LNCAP (cell line): ENCODE data around the gene ATF7.

Experiments used
- CTCF ChIP-seq: fragments of 450-650 bp; IDR thresholded peaks from 2 replicates; pipeline ENCODE4 v1.5.1; 2017; ENCODE audit warnings: mild to moderate bottlenecking

The ATF7 gene

DNA sequence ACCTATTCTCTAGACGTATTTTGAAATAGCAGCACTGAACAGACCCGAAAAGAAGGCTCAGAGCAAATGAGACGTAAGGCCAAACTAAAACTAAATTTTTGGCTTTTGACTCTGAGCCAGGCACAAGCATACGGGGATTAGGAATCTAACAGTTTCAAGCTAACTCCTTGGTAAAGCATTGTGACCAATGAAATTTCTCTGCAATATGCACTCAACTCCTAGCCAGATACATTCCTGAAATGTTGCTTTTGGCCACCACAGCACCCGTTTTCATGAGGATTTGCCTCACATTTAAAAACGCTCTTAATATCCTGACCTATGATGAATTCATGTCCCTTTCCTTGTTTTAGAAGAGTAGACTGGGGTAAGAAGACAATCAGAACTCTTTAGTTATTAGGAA lies 65.8 kb downstream of the ATF7 start:
- TF ChIP-seq CTCF = no peak

DNA sequence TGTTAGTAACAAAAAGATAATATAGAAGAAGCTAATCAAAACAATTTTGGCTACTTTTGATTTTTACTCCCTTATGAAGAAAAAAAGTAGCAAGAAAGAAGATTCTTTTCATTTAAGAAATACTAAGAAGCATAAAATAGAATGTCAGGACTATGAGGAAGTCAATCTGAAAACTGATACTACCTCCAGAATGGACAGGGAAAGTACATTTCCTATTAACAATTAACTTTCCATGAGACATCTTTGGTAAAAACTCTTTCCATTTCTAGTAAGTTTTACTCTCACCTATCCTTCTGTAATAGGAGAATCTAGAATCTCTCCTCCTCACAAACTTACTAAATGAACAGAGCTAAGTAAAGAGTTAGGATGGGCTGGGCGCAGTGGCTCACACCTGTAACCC lies 67.6 kb downstream of the ATF7 start:
- TF ChIP-seq CTCF = no peak

DNA sequence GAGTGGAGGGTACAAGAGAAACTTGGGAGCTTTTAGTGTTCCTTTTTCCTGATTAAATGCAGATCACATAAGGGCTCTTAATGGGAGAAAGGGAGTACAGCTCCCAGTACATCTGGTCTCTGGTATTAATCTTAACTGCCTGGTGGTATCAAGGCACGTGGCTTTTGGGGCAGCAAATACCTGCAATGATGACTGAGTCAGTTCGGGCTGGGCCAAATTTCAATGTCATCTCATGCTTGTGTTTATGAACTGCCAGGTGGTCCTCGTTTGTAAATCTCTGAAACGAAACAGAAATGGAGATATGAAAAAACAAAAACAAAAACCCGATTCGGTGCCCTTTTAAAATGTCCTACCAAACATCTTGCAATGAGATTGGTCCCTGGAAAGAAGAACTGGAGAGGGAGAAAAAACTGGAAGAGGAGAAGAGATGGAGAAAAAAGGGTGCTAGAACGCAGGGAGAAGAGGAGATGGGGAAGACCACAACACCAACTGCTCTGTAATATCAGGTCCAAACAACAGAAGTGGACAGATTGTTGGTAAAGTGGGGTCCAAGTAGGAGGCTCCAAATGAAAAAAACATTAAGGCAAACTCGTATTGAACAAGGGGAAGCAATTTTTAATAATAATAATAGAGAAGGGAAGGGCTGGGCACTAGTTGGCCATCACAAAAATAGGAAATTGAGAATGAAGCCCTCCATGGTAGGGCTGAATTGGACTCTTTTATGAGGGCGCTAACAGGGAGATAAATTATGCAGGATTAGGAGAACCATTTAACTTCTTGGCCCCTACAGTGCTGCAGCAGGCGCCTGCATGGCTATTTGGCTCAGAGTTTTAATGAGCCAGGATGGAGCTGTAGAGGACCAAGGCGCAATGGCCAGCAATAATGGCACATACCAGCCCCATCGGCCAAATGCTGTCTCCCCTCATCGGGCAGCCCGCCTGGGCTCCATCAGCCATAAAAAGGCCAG lies 73.5 kb downstream of the ATF7 start:
- TF ChIP-seq CTCF = no peak

DNA sequence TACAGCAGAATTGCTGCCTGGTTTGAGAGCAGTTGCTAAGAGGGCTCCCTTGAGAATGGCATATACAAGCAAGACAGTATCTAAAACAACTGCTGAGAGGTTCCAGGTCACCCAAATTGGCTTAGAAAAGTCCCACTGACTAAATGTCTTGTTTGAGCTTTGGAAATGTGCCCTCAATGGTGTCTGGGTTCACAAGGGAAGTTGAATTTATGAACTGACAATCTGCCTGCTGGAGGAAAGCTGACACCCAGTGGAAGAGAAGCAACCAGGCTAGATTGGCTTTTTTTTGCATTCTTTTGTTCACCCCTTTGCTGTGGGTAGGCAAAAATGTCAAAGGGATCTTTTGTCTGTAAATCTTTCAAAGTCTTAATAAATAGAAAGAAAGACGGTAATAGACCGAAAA lies 74.3 kb downstream of the ATF7 start:
- TF ChIP-seq CTCF = no peak

DNA sequence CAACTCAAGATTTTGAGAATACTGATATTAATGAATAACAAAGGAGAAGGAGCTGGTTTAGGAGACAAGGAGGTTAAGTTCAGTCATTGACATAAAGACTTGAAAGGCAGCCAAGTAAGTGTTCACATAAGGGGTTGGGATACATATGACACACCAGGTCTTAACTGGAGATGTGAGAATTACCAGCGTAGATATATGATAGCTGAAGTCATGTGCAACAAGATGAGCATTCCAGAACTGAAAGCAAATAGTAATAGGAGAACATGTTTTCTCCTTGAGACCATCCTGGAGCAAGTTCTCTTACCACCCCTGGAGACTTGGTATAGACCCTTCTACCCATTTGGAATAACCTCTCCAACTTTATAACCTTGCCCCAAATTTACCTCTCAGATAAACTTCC lies 75.6 kb downstream of the ATF7 start:
- no peak for TF ChIP-seq CTCF

DNA sequence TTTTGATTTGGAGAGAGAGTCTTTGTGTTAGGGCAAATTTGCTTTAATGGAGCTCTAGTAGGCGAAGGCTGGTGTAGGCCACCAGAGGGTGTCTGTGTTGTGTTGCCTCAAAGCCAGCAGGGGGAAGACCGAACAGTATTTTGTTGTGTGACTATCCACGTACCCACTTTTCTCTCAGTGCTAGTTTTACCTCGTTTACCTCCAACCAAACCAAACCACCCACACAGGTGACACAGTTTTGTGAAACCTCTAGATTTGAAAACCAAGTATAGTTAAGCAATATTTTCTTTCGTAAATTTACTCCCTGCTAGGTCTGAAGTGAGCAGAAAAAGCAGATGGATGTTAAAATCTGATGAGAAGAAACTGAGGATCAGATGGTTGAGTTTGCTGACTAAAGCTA lies 82.6 kb downstream of the ATF7 start:
- peak; percentile 87 for TF ChIP-seq CTCF

DNA sequence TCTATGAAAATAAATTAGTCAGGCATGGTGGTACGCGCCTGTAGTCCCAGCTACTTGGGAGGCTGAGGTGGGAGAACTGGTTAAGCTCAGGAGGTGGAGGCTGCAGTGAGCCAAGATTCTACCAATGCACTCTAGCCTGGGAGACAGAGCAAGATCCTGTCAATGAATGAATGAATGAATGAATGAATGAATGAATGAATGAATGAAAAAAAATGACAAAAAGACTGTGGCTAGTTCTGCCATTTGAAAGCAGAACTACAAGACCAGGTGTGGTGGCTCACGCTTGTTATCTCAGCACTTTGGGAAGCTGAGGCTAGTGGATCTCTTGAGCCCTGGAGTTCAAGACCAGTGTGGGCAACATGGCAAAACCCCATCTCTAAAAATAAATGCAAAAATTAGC lies 86.7 kb downstream of the ATF7 start:
- TF ChIP-seq CTCF = no peak
